NCI-H1105 treated with DMSO at 0.1 percent for 48 hours (cell line): ENCODE data around the gene EPYC.
"Not testable (repeated sequence)": the region's sequence is repeated elsewhere in the genome, so short reads cannot be mapped to it uniquely, and the experiment has no call there.

Experiments used
- DNase-seq: peaks from one replicate; lab custom pipeline; 2025; lab: John Stamatoyannopoulos, UW

EPYC gene

DNA sequence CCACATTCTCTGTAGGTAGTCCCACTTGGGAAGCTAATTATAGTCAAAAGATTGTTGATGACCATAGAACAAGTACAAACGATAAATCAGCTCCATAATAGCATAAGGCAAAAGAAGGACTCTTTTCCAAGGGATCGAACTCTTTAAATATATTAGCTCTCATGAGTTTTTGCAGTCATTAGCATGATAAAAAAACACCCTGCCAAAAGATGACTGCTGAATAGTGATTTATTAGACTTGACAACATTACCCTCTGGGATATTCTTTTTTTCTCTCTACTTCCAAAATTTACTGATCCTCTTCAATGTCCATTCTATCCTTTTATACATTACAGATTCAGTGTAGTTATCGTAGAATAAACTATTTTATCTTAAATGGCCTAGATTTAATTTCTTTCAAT, 14.2 kb downstream of the EPYC start:
- DNase-seq: no peak

DNA sequence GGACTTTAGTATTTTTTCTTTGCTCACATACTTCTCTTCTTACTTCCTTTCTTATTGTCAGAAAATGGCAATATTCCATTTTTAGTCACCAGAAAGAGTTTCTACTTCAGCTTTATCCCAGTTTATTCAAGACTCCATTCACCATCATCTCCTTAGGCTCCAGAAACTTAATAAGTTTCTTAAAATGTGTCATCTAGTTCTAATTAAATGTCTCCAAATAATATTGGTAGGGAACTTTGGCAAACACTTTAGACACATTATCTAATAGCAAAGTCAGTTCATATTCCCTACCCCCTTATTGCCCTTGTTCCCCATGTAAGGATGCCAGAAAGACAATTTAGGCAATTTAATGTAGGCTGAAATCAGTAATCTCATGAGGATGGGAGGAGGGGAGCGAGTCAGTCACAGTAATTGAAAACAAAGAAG, 15.1 kb downstream of the EPYC start:
- DNase-seq: no peak

DNA sequence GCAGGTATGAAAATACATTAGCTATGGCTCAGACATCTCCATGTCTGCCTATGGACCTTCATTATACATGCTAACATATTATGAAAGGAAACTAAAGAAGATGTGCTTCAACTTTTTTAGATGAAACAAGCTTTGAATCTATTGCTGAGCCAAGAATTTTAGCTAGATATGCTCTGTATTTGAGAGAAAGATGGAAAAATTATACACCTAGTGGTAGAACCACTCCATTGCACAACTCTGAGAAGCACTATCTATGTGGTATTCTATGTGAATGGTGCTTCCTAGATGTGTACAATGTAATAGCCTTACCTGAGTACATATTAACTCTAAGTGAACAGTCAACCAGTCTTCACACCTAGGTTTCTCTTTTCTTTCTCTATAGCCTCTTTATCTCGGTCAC, 17.3 kb downstream of the EPYC start:
- no peak for DNase-seq

DNA sequence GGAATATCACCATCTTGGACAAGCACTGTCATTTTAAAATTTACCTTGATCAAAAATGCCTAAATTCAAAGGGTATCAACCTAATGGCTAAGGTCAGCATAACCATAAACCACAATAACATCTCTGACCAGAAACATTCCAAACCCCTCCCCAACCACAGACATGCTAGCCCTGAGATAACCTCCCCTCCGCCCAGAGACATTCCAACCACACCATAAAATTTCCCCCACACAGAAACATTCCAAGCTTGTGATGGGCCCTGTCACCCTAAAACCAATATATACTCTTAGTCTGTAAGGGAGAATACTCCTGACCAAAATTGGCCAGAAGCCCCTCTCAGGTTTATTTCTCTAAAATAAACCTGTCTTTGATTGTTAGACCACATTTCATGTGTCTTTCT, 17.7 kb downstream of the EPYC start:
- DNase-seq: no peak

DNA sequence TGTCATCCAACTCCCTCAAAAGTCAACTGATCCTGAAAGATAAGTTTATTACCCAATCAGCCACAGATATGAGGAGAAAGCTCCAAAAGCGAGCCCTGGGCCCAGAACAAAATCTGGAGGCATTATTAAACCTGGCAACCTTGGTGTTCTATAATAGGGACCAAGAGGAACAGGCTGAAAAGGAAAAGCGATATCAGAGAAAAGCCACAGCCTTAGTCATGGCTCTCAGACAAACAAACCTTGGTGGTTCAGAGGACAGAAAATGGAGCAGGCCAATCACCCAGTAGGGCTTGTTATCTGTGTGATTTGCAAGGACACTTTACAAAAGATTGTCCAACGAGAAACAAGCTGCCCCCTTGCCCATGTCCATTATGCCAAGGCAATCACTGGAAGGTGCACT, 19.4 kb downstream of the EPYC start:
- not testable (repeated sequence) for DNase-seq

DNA sequence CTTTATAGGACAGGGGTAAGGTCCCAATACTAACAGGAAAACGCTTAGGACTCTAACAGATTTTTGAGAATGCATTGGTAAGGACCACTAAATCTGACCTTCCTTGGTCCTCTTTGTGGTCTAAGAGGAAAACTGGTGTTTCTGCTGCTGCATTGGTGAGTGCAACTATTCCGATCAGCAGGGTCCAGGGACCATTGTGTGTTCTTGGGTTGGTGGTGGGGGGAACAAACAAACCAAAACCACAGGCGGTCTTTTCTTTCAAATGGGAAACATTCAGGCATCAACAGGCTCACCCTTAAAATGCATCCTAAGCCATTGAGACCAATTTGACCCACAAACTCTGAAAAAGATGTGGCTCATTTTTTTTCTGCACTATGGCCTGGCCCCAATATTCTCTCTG, 20.7 kb downstream of the EPYC start:
- no peak for DNase-seq

DNA sequence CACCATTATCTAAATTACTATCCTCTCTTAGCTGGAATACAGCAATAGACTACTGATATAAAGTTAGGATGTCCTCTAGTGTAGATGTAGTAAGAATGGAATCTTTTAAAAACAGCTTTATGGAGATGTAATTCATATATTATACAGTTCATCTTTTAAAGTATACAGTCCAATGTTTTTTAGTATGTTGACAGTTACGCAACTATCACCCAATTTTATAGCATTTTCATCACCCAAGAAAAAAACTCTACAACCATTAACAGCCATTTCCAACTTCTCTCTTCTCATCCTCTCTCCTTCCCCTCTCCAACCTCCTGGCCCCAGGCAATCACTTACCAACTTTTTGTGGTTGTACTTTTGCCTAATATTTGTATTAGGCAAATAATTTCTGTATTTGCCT, 22.6 kb downstream of the EPYC start:
- DNase-seq: no peak

DNA sequence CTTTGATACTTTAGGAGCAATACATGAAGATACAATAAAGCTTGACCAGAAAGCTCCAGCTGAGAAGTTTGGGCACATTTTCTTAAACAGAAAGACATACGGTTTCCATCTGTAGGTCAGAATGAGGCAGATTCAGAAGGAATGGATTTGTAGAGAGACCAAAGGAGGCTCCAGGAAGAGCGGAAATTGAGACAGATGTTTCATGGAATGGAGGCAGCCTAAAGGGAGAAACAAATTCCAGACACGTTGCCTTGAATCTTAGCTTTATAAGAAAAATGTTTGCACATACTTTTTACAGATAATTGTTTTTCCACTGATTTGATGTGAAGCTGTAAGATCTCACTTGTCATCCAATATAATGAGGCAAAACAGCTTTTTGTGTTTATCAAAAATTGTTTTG, 24.8 kb downstream of the EPYC start:
- no peak for DNase-seq

DNA sequence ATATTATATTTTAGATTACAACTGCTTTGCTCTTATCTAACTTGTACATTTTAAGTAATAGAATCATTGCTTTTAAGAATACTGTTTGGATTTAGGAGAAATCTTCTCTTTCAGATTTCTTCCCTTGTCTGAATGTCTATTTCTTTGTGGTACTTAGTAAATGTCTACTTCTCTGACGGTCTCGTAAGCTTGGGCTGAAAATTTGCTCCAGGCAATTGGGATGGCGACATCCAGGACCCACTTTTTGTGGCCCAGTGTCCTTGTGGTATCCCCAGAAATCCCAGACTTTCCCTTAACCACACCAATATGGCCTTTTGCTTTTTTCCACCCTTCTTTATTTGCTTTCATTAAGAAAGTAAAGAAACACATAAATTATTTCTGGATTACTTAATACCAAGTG, 25.8 kb downstream of the EPYC start:
- DNase-seq: no peak

DNA sequence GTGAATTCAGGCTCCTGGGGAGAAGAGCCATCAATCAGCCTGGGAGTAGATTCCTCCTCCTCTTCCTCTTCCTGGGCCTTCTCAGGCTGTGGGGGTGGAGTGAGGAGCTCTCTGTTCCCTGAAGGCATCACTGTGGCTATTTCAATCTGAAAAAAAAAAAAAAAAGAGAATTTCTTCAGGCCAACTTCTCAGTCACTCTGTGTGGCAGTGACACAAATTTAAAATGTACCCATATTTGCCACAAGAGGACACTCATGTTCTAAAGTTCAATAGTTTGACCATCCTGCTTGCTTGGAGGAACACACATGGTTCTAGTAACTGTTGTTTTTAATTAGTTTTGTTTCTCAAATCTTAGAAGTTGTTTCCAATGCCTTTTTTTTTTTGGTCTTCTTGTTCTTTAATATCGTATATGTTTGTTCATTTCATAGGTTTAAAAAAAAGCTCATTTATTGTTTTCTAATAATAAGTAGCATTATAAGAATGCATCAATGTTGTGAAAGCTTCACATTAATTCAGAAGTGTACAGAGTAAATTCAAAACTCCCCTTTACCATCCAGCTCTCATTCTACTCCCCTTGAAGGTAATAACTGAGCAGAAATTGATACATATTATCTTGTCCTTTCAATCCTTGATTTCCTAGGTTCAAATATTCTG, 26.5 kb downstream of the EPYC start:
- DNase-seq: peak; percentile 66

DNA sequence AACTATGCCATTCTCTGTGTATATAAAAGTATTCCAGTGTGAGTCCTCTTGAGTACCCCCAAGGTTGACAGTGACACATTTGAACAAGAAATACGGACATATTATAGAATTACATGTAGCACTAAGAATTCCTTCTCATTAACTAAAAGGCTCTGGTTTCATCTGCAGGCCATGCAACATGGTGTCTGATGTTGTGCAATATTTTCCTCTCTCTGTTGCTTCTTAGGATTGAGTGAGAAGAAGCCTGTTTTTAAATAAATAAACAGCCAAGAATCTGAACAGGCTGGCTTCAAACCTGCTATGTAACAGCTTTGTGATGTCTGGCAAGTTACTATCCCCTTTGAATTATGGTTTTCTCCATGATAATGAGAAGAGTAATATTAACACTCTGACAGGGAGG, 27.5 kb downstream of the EPYC start:
- DNase-seq: no peak

DNA sequence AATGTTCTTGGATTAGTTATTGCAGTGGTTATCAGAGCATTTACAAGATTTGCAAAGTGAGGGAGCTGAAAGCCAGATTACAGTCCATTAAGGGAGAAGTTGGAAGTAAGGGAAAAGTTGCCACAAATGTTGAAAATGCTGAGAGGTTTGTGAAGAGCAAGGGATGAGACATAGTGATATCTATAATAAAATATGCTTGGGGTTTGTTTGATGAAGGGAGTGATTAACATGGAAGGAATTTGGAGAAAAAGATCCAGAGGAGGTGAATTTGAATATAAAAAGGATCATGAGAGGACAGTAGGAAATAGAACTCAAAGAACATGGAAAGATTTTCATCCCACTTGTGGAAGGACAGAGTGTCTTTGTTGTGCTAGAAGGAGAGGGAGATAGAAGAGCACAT, 30.5 kb downstream of the EPYC start:
- no peak for DNase-seq

DNA sequence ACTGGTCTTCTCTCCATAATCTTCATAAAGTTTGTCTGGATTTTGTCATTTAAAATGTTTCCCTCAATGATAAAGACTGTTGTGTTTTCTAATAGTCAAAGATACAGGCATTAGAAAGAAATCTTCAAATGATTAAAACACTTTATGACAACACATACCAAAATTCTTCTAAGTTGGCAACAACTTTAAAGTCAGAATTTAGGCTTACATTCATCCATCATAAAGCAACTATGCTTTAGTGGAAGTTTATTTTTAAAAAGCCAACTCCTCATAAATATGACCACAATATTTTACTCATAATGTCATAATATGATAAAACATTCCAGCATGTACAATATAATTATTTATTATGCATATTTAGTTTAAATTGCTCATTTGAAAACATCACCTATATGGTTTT, 32.5 kb downstream of the EPYC start:
- DNase-seq: no peak

DNA sequence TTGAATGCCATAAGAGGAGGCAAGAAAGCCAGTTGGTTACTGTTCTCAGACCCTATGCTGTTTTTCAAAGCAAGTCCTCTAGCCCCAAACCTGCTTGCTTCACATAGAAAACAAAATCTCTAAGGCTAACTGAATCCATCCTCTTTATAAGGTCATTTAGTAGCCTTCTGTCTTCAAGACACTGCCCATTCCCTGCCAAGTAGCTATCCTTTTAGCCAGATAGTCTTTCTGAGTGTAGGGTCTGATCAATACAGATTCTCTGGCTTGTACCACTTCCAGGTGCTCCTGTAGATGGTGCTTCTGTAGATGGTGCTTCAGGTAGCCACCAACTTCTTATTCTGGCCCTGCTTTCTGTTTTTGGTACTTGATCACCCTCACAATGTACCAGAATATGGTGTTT, 33.9 kb downstream of the EPYC start:
- DNase-seq: no peak

DNA sequence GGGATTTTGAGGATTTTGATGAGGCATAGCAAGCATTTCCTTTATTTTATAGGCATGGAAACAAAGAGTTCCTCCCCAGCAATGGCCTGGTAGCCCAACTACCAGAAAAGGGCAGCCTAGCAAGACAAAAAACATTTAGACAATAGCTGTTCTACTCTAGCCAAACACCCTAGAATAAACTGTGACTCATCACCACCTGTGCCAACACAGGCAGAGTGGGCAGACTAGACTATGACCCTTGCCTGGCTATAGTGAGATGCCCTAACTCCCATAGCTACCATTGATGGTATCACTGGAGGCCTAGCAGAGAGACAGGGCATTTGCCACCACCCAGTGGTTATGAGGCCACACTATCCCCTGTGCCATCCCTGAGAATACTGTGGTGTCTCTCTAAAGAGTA, 34.3 kb downstream of the EPYC start:
- no peak for DNase-seq

DNA sequence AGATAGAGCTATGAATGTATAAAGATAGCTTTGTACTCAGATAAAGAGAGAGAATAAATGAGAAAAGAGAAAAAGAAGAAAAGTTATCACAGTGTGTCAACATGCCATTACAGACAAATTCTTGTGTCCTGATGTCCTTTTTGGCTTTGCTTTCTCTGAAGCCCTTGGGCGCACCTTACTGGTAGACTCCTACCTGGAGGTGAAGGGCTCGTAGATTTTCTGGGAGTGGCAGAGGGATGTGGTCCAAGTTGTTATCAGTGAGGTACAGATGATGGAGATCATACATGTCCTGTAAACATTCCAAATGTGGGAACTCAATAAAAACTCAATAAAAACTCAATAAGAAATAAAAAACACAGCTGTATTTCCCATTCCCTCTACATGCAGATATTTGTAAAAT, 34.9 kb downstream of the EPYC start:
- no peak for DNase-seq

DNA sequence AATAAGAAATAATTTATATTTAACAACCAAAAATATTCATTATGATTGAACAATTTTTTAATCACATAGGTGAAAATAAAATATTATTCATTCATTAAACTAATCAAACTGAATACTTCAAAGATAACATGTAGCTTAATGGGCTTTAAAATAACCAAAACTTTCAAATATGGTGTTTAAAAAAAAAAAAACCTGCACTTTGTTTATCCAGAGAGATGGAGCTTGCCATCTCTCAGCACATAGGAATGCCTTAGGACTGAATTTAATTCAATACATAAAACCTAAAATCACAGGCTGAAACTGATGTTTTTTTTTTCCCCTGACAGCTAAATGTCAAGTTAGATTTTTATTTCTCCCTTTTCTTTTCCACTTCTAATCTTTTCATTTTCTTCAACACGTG, 35.4 kb downstream of the EPYC start:
- no peak for DNase-seq

DNA sequence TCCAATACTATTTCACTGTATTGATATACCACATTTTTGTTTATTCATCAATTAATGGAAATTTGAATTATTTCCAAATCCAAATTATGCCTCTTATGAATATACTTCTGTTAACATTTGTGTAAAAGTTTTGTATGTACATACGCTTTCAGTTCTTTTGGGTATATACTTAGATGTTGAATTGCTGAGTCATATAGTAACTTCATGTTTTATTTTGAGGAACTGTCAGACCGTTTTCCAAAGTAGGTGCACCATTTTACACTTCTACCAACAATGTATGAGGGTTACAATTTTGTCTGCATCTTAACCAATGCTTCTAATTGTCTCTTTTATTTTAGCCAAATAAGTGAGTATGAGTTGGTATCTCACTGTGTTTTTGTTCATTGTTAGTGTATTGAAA, 39.6 kb downstream of the EPYC start:
- no peak for DNase-seq

DNA sequence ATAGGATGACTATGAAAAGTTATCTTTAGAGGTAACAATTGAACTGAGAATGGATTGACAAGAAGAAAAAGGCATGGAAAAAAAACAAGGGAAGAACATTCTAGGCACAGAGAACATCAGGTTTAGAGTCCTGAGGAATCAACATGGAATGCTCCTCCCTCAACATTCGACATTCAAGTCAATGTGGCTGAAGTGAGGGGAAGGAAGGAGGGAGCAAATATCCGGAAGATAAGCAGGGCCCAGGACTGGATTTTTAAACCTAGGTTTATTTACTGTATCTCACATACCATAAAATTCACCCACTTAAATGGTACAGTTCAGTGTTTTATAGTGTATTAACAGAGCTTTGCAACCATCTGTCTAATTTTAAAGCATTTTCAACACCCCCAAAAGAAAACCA, 40.2 kb downstream of the EPYC start:
- no peak for DNase-seq

DNA sequence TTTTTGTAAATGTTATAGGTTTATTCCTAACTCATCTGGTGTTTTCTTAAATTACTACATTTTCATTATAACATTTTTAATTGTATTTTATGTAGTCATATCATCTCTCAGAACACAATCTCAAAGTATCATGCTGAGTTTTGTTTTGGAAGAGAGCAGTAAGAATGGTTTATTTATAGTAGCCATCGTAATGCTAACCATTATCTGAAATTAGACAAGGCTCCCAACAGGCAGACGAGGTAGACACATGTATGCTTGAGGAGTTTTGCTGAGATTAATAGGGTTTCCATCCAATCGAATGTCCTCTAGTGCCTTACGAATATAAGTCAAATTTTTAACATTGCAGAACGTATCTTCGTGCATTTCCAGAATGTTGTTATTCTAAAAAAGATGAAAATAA, 40.8 kb downstream of the EPYC start:
- no peak for DNase-seq

DNA sequence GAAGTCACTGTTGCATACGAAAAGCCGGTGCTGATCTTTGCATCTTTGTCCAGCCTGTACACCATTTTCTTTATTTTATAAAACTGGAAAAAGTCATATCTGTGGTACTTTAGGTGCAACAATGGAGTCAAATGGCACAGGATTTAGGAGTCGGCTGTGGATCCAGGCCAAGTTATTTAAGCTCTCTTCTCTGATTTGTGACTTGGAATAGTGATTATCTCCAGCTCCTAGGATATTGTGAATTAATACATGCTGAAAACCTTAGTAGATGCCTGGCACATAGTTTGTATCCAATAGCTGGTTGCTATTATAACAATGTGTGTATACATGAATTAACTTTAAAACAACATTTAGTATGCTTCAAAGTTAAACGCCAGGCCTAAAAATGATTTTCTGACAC, 43.6 kb downstream of the EPYC start:
- DNase-seq: no peak

DNA sequence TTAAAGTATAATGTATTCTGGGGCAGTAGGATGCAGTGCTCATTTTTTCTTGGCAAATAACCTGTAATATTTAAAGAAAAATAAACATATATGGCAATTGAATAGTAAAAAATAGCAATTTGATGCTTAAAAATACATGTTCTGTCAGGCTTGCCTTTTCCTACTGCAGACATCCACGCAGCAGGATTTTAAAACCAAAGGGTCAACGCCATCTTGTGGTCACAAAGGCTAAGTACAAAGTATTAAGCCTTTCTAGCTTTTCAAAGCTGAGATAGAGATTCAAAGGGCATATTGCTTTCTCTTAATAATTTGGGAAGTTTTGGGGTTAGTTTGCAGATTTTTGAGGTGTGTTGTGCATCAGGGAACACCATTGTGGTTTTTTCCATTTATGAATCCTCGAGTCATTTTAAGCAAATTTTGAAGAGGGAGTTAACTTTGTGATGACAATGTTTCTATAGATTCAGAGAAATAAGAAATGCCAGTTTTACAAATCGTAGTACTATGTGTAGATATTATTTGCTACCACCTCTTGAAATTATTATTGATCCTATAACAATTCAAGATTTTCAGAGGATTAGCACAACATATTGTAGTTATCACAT, 45.1 kb downstream of the EPYC start:
- DNase-seq: peak; percentile 63

DNA sequence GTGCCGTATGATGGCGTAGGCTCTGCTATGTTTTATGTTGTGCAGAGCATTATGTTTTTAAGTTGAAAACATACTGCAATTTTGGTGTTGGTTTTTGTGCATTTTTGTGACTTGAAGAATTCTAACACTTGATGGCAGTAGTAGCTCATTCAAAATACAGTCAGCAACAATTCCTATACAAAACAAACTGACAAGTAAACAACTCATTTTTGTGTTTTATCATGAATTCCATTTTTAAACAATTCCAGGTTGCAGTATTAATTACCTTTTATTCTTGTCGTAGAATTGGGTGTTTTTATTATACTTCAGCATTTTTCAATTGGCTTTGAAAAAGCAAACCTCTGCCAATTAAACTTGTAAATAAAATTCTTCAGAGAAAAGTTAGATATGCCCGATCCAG, 45.7 kb downstream of the EPYC start:
- DNase-seq: no peak

DNA sequence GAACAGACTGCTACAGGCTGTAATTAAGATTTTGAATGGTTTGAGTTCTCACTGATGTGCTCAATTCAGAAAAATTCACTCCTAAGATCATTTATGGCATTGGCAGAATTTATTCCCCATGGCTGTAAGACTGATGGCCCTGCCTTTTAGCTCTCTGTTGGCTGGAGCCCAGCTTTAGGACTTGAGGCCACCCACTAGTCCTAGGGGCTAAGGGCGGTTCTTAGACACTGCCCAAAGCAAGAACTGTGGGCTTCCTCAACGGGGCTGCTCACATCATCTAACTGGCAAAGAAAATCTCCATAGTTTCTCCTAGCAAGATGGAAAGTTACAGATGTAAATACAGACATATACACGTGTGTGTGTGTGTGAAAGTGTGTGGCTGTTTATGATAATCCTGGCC, 46.4 kb downstream of the EPYC start:
- DNase-seq: no peak
